ENCODE data around the gene SLC26A8. TPM values are rescaled to one million over a fixed set of nuclear protein-coding genes. Genes with fewer than 3 reads are reported as not detected.

Gene SLC26A8
- total RNA-seq, 1 donor from 2014 or later, result not detected

DNA sequence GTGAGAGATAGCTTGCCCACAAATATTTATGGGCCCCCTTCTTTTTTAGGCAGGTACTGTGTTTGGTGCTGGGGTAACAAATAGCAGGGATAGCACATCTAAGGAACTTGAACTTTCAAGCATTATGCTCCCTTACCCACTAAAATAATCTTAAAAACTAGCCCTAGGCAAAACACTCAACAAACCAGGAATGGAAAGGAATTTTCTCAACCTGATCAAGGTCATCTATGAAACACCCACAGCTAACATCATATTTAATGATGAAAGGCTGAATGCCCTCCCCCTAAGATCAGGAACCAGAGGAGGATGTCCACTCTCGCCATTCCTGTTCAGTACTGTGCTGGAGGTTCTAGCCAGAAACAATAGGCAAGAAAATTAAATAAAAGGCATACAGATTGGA, 94.8 kb downstream of the SLC26A8 start:
- intact Hi-C loops (cut with DNase I), result no loop called here
- TF ChIP-seq, protein P1, sequence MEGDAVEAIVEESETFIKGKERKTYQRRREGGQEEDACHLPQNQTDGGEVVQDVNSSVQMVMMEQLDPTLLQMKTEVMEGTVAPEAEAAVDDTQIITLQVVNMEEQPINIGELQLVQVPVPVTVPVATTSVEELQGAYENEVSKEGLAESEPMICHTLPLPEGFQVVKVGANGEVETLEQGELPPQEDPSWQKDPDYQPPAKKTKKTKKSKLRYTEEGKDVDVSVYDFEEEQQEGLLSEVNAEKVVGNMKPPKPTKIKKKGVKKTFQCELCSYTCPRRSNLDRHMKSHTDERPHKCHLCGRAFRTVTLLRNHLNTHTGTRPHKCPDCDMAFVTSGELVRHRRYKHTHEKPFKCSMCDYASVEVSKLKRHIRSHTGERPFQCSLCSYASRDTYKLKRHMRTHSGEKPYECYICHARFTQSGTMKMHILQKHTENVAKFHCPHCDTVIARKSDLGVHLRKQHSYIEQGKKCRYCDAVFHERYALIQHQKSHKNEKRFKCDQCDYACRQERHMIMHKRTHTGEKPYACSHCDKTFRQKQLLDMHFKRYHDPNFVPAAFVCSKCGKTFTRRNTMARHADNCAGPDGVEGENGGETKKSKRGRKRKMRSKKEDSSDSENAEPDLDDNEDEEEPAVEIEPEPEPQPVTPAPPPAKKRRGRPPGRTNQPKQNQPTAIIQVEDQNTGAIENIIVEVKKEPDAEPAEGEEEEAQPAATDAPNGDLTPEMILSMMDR (IDR thresholded peaks at IDR 0.05), result no peak
- TF ChIP-seq POLR2AphosphoS5 (IDR thresholded peaks at IDR 0.05; ENCODE audit: insufficient read depth in 1 of 2, low read depth in 1 of 2) (no peak), POLR2A (IDR thresholded peaks at IDR 0.05) (no peak)
- no peak overlapping the region for H3K4me3 ChIP-seq
- H3K36me3 ChIP-seq, result no peaks in the 10 kb centered on the region
- H3K9me3 ChIP-seq, result no peaks in the 10 kb centered on the region
- no peaks in the 10 kb centered on the region for H3K27me3 ChIP-seq
- H3K27ac ChIP-seq, result no peak overlapping the region
- no peaks in the 10 kb centered on the region for H3K4me1 ChIP-seq
- no peak for DNase-seq (ENCODE audit: extremely low spot score in 2 of 2)

DNA sequence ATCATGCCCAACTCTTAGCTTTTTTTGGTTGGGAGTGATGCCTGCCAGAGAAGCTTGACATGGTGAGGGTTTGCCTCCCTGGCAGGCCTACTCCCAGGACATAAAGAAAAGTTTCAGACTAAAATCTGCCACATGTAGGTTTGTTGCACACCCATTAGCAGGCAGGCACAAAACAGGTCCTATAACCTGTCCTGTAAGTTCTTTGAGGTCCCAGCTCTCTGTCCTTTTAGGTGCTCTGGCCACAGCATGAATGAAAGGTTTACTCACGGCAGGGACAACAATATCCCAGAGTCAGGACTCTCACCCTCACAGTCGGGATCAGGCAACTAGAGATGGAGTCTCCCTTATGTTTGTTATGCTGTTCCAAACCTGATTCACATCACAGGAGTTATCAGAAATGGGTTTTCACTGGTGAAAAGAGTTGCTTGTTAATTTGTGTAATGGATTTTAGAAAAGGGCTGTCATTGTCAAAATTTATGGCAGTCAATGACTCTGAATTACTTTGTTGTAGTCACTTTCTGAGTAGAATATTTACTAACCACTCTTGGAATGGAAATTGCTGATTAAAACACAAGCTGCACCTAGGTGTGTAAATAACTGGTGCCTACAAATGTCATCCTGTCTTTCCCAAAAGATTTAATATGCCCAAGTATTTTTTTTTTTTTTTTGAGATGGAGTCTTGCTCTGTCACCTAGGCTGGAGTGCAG, 97.8 kb downstream of the SLC26A8 start:
- peaks cover 7% of the 10 kb centered on the region for H3K4me1 ChIP-seq
- H3K27ac ChIP-seq, result no peak overlapping the region
- H3K27me3 ChIP-seq, result no peaks in the 10 kb centered on the region
- intact Hi-C loops (cut with DNase I), result no loop called here
- no peak overlapping the region for H3K4me3 ChIP-seq
- H3K9me3 ChIP-seq, result no peaks in the 10 kb centered on the region
- no peak for DNase-seq (ENCODE audit: extremely low spot score in 2 of 2)
- no peak for TF ChIP-seq POLR2AphosphoS5 (IDR thresholded peaks at IDR 0.05; ENCODE audit: insufficient read depth in 1 of 2, low read depth in 1 of 2)
- no peak for TF ChIP-seq POLR2A (IDR thresholded peaks at IDR 0.05)
- TF ChIP-seq, protein P1 (IDR thresholded peaks at IDR 0.05), result no peak
- H3K36me3 ChIP-seq, result no peaks in the 10 kb centered on the region

DNA sequence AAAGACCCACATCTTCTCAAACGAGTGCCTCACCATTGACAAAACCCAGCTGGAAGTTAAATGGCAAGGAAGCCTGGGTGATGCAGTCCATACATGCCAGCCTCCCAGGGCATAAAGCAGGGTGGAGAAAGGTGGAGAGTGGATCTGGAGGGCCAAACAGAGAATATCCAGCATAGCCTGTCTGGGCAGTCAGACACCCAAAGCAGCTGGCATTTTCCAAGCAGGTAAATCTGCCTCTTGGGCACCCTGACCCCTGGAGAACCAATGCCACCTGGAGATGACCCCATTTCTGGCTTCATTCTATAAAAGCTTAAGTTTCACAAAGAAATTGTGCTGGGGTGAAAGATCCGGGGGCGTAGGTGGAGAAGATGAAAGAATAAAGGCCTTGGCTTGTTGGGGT, 98.5 kb downstream of the SLC26A8 start:
- intact Hi-C loops (cut with DNase I), result no loop called here
- Histone ChIP-seq H3K36me3 (no peaks in the 10 kb centered on the region), H3K27me3 (no peaks in the 10 kb centered on the region), H3K4me3 (no peak overlapping the region), H3K4me1 (peaks cover 12% of the 10 kb centered on the region), H3K27ac (no peak overlapping the region), H3K9me3 (no peaks in the 10 kb centered on the region)
- TF ChIP-seq POLR2A (IDR thresholded peaks at IDR 0.05) (no peak), POLR2AphosphoS5 (IDR thresholded peaks at IDR 0.05; ENCODE audit: insufficient read depth in 1 of 2, low read depth in 1 of 2) (no peak)
- TF ChIP-seq, protein P1 (IDR thresholded peaks at IDR 0.05), result no peak
- DNase-seq (ENCODE audit: extremely low spot score in 2 of 2), result no peak

DNA sequence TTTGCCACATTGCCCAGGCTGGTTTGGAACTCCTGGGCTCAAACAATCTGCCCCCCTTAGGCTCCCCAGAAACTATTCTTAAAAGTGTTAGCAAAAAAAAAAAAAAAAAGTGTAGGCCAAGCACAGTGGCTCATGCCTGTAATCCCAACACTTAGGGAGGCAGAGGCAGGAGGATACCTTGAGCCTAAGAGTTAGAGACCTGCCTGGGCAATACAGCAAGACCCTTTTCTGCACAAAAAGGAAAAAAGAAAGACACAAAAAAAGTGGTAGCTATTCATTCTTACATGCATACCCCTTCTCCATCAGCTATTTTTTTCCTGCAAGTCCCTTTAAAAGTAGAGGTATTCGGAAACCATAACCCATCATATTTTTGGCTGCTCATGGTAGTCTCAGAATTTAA, 100.3 kb downstream of the SLC26A8 start:
- TF ChIP-seq POLR2A (IDR thresholded peaks at IDR 0.05), result no peak
- TF ChIP-seq POLR2AphosphoS5 (IDR thresholded peaks at IDR 0.05; ENCODE audit: insufficient read depth in 1 of 2, low read depth in 1 of 2), result no peak
- TF ChIP-seq, protein P1 (IDR thresholded peaks at IDR 0.05), result no peak
- H3K36me3 ChIP-seq, result no peaks in the 10 kb centered on the region

DNA sequence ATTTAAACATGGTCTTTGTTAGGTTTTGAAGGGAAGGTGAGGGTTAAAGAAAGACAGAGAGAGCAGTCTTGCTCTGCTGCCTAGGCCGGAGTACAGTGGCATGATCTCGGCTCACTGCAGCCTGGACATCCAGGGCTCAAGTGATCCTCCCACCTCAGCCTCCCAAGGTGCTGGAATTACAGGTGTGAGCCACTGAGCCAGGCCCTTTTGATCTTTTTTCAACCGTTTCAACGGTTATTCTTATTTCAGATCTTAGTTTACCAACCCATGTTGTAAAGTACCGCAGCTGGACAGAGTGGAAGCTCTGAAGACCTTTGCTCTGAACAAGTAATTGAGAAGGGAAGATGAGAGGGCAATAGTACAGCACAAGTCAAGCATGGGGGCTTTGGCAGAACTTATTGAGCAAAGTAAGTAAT, 102.3 kb downstream of the SLC26A8 start:
- H3K27me3 ChIP-seq, result no peaks in the 10 kb centered on the region
- H3K9me3 ChIP-seq, result no peaks in the 10 kb centered on the region
- peaks cover 34% of the 10 kb centered on the region for H3K4me1 ChIP-seq
- DNase-seq (ENCODE audit: extremely low spot score in 2 of 2), result no peak
- no peaks in the 10 kb centered on the region for H3K36me3 ChIP-seq
- H3K27ac ChIP-seq, result no peak overlapping the region
- no peak overlapping the region for H3K4me3 ChIP-seq
- intact Hi-C loops (cut with DNase I), result no loop called here
- TF ChIP-seq, protein P1 (IDR thresholded peaks at IDR 0.05), result no peak
- TF ChIP-seq POLR2AphosphoS5 (IDR thresholded peaks at IDR 0.05; ENCODE audit: insufficient read depth in 1 of 2, low read depth in 1 of 2), result no peak

More for the DNA sequence above, 100.3 kb downstream of the SLC26A8 start:
- Histone ChIP-seq H3K9me3 (no peaks in the 10 kb centered on the region), H3K4me1 (peaks cover 17% of the 10 kb centered on the region), H3K27me3 (no peaks in the 10 kb centered on the region), H3K4me3 (no peak overlapping the region), H3K27ac (no peak overlapping the region)
- intact Hi-C loops (cut with DNase I), result no loop called here
- DNase-seq (ENCODE audit: extremely low spot score in 2 of 2), result no peak

Measured in vagina (tissue), 2 donors.